D721Med (cell line): ENCODE data around the gene CALHM3.

ENCODE experiments used
- DNase-seq: peaks from one replicate; pipeline ENCODE4 v3.0.0; 2011; ENCODE audit warnings: low spot score; ENCODE audit not compliant: insufficient read length
- FAIRE-seq: peaks from 2 replicates; lab custom pipeline; 2011; peaks lifted over from hg19 to GRCh38; lab: Jason Lieb, UNC
- CTCF ChIP-seq: IDR thresholded peaks from 2 replicates; pipeline ENCODE4 v1.5.1; 2012; ENCODE audit warnings: mild to moderate bottlenecking, control low read depth; ENCODE audit not compliant: insufficient read depth; ENCODE audit errors: missing control alignments

The CALHM3 gene

GRCh38 chr10:103514244-103514643, 35.2 kb upstream of the CALHM3 start:
- DNase-seq (no peak), FAIRE-seq (no peak)
- no peak for TF ChIP-seq CTCF

GRCh38 chr10:103513380-103514060, 34.5 kb upstream of the CALHM3 start:
- TF ChIP-seq CTCF, result no peak
- DNase-seq (no peak), FAIRE-seq (no peak)

GRCh38 chr10:103512591-103513379, 33.7 kb upstream of the CALHM3 start:
- FAIRE-seq (no peak), DNase-seq (no peak)
- no peak for TF ChIP-seq CTCF

GRCh38 chr10:103512166-103512565, 33.1 kb upstream of the CALHM3 start:
- FAIRE-seq, result no peak
- DNase-seq, result no peak
- no peak for TF ChIP-seq CTCF

- DNase-seq (no peak), FAIRE-seq (no peak)
- TF ChIP-seq CTCF, result no peak
These were observed 32.0 kb upstream of the CALHM3 start for GRCh38 chr10:103510791-103511752.

GRCh38 chr10:103510046-103510685, 31.1 kb upstream of the CALHM3 start:
- no peak for TF ChIP-seq CTCF
- FAIRE-seq, result no peak
- DNase-seq, result no peak
